Measurements from ENCODE around the gene TMX4. TPM values are rescaled to one million over a fixed set of nuclear protein-coding genes. Genes with fewer than 3 reads are reported as not detected.

The TMX4 gene
- total RNA-seq, 4 donors from 2014 or later, result 27.4 to 44.7 (median 31.1) TPM

DNA sequence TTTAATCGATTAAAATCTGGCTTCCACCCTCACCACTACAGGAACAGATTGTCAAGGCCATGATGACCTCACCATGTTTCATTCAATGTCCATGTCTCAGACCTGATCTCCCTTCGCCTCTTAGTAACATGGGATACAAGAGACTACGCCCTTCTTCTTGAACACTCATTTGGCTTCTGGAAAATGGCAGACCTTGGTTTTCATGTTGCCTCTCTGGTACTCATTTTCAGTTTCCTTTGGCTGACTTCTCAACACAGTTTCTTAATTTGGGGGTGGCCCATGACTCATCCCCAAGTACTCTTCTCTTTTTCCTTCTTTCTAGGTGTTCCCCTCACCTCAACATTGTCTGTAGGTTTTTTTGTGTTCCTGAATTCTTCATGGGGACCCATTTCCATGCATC, 22.7 kb downstream of the TMX4 start:
- TF ChIP-seq, protein P1, sequence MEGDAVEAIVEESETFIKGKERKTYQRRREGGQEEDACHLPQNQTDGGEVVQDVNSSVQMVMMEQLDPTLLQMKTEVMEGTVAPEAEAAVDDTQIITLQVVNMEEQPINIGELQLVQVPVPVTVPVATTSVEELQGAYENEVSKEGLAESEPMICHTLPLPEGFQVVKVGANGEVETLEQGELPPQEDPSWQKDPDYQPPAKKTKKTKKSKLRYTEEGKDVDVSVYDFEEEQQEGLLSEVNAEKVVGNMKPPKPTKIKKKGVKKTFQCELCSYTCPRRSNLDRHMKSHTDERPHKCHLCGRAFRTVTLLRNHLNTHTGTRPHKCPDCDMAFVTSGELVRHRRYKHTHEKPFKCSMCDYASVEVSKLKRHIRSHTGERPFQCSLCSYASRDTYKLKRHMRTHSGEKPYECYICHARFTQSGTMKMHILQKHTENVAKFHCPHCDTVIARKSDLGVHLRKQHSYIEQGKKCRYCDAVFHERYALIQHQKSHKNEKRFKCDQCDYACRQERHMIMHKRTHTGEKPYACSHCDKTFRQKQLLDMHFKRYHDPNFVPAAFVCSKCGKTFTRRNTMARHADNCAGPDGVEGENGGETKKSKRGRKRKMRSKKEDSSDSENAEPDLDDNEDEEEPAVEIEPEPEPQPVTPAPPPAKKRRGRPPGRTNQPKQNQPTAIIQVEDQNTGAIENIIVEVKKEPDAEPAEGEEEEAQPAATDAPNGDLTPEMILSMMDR (IDR thresholded peaks at IDR 0.05; ENCODE audit: low read depth), result no peak

DNA sequence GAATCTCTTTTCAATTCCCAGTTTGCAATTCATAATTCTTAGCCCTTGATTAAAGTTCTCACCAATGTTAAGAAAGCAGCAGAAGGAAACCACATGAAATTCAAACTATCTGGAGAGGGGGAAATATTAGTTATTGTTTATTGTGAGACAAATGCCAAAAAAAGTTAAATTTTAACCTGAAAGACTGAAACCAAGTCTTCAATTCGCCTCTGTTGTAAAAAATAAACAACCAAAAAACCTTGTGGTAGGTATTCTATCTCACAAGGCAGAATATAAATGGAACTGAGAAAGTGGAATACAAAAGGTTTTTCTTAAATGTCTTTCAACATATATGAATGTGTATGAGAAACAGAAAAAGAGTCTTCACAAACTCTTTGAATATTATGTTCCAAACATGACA, 24.8 kb downstream of the TMX4 start:
- TF ChIP-seq, protein P1 (IDR thresholded peaks at IDR 0.05; ENCODE audit: low read depth), result no peak

DNA sequence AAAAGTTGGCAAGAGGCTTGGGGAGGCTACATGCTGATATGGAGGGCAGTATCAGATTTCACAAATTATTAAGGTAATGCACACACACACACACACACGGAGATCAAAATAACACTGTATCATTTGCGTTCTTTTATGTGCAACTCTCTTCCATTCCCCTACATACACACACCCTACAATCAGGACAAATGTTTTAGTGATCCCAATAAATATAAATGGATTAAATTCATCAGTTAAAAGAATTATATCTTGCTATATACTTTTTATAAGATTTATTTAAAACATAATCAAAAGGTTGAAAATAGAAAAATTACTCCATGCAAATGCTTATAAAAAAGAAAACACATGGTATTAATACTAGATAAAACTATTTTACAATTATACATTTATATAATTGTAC, 25.9 kb downstream of the TMX4 start:
- TF ChIP-seq, protein P1 (IDR thresholded peaks at IDR 0.05; ENCODE audit: low read depth), result no peak

DNA sequence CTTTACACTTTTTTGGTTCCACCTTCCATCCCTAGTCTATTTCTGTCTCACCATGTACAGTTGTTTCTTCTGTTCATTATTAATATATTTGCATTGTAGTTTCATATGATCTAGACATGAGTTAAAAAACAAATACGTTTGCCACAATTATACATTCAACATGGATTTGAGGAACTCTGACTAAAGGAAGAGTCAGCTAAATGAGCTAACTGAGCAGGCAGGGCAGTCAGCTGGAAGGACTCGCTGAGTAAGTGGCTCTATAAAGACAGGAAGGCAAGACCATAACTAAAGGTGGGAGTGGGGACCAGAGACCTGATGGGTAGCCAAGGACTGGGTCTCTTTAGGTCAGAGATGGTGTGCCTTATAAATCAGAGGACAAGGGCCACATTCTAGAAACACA, 26.3 kb downstream of the TMX4 start:
- TF ChIP-seq, protein P1 (IDR thresholded peaks at IDR 0.05; ENCODE audit: low read depth), result no peak

DNA sequence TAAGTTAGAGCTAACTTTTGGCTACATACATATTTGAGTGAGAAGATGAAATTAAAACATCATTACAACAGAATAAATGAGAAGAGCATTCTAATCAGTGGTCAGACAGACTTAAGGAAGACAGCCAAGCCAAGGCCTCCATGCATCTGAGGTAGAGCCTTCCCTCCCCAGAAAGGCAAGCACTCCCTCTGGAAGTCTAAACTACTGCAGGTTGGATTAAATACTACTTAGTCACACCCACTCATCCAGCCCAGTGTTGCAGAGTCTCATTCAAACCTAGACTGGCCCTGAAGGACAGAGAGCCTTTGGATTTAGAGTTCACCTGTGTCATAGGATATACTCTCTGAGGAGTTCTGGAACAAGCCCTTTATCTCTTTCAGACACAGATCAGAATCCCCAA, 29.2 kb downstream of the TMX4 start:
- TF ChIP-seq, protein P1 (IDR thresholded peaks at IDR 0.05; ENCODE audit: low read depth), result no peak

DNA sequence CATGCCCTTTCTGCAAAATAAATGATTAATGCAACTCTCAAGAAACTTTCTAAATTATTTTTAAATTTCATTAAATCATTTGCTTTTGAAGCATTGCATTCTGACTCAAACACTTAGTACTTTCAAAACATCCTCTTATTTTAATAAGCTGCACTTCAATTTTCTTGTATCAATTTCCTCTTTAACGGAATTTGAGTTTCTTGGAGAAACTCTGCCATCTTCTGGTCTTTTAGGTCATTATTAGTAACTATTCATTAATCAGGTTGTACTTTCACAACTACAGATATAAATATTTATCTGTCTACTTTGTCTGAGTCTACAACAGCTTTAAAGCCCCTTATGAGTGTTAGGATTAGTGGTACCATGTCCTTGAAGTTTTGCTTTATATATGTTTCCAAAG, 30.2 kb downstream of the TMX4 start:
- TF ChIP-seq, protein P1 (IDR thresholded peaks at IDR 0.05; ENCODE audit: low read depth), result no peak

DNA sequence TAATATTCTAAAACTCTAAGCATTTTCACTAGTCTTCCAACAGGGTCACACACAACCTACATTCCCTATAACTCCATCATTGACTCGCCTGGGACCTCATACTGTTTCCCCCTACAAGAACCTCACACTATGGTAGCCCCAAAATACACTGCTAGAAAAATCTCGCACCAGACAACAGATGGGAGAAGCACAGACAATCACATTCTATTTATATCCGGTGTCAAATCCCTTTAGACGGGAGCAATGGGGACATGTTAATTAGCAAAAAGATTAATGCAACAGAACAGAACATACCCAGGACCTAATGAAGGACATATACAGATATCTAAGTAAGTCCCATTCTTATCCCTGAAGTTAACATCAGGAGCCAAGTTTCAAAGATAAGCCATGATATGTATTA, 33.6 kb downstream of the TMX4 start:
- TF ChIP-seq, protein P1 (IDR thresholded peaks at IDR 0.05; ENCODE audit: low read depth), result no peak

Measured in subcutaneous adipose tissue (tissue), 4 donors.